ENCODE measurements around the gene KLHL29.

KLHL29 gene

DNA sequence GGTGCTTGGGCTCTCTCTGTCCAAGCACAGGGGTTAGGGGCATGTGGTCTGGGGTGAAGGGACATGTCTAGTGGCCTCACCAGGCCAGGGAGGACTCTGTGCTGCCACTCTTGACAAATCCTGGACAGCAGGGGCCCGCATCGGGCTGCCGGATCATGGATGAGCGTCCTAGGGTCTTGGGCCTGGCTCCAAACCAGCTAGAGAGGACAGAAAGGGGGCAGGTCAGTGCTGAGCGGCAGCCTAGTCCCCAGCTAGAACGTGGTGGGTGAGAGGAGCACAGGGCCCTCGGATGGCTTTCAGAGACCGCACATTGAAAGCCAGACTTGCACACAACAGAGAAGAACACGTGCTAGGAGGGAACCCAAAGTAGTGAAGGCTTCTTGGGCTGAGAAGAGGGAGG lies 300.7 kb downstream of the KLHL29 start:
- Mint-ChIP-seq H3K36me3 (peaks cover 2 to 4% of the 10 kb centered on the region in 2 donors), H3K4me3 (no peak overlapping the region)
- no peak for ATAC-seq (replicated peaks)

DNA sequence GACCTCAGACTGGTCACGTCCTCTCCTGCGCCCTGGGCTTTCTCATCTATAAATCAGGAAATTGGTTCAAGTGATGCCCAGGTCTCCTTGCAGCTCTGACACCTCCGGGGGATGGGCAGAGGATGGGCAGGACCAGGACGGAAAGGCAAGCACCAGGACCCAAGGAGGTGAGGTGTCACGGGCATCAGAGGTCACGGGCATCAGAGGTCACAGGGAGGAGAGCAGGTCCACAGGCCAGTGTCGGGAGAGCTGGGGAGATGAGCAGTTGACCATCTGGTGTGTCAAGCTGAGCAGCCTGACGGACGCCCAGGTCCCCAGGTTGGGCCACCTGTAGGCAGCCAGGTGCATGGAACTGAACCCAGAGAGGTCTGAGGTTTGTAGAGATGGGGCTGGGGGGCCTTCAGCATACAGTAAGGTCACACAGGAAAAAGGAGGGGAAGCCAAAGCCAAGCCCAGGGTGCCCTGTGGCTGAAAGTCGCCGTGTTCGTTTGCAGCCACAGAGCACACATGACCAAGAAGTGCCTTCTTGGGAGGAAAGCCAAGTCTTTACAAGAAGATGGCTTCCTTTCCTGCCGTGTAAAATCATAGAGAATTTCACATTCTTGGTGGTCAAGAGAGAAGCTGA lies 301.5 kb downstream of the KLHL29 start:
- H3K4me3 Mint-ChIP-seq = no peak overlapping the region
- ATAC-seq (replicated peaks) = no peak
- H3K9me3 Mint-ChIP-seq = peaks cover 0 to 4% of the 10 kb centered on the region in 2 donors
- no peak overlapping the region for H3K27ac Mint-ChIP-seq
- peaks cover 0 to 13% of the 10 kb centered on the region in 2 donors for H3K27me3 Mint-ChIP-seq
- peaks cover 2 to 8% of the 10 kb centered on the region in 2 donors for H3K36me3 Mint-ChIP-seq
- no peak for DNase-seq
- H3K4me1 Mint-ChIP-seq = peaks cover 3 to 6% of the 10 kb centered on the region in 2 donors

More for the DNA sequence above, 300.7 kb downstream of the KLHL29 start:
- peaks cover 0 to 13% of the 10 kb centered on the region in 2 donors for H3K27me3 Mint-ChIP-seq
- peaks cover 0 to 4% of the 10 kb centered on the region in 2 donors for H3K9me3 Mint-ChIP-seq
- peaks cover 3 to 6% of the 10 kb centered on the region in 2 donors for H3K4me1 Mint-ChIP-seq
- no peak for DNase-seq
- H3K27ac Mint-ChIP-seq = no peak overlapping the region

DNA sequence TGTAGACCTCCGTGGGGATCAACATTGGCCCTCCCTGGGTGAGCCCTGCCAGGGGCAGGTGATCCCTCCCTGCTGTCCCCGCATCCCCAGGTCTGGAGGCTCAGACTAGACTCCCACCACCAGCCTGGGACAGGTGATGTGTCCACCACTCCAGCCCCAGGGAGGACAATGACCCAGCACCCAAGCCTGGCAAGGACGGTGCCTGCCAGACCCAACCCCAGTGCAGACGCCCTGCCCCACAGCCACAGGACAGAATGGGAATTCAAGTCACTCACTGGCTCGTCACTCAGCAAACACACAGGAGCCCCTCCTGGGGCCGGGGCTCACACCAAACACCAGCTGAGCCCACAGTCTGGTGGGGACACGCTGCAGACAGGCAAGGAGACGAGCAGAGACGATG lies 302.2 kb downstream of the KLHL29 start:
- H3K4me1 Mint-ChIP-seq = peaks cover 3 to 6% of the 10 kb centered on the region in 2 donors
- no peak for DNase-seq
- H3K27ac Mint-ChIP-seq = no peak overlapping the region

DNA sequence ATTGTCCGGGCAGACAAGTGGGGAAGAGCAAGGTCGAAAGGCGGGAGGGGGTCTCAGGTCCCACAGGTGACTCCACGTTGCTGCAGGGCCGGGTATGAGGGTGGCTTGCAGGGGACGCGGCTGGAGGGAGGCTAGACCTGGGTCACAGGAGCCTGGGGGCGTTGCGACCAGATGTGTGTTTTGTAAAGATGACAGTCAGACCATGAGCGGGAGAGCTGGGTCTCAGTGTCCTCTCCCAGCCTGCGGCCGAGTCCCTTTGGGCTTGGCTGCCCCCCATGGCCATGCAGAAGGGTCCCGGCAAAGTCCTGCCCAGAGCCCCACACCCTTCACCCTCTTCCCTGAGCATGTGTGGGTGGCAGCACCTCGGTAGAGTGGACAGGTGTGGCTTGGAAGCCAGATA lies 302.7 kb downstream of the KLHL29 start:
- peaks cover 2 to 11% of the 10 kb centered on the region in 2 donors for H3K36me3 Mint-ChIP-seq
- peaks cover 3 to 6% of the 10 kb centered on the region in 2 donors for H3K4me1 Mint-ChIP-seq
- H3K27me3 Mint-ChIP-seq = peaks cover 0 to 3% of the 10 kb centered on the region in 2 donors
- H3K27ac Mint-ChIP-seq = no peak overlapping the region
- no peaks in the 10 kb centered on the region for H3K9me3 Mint-ChIP-seq
- no peak for DNase-seq
- no peak overlapping the region for H3K4me3 Mint-ChIP-seq
- ATAC-seq (replicated peaks) = no peak

More for the DNA sequence above, 302.2 kb downstream of the KLHL29 start:
- peaks cover 2 to 10% of the 10 kb centered on the region in 2 donors for H3K36me3 Mint-ChIP-seq
- ATAC-seq (replicated peaks) = no peak
- H3K9me3 Mint-ChIP-seq = peaks cover 0 to 2% of the 10 kb centered on the region in 2 donors
- peaks cover 0 to 8% of the 10 kb centered on the region in 2 donors for H3K27me3 Mint-ChIP-seq
- H3K4me3 Mint-ChIP-seq = no peak overlapping the region

DNA sequence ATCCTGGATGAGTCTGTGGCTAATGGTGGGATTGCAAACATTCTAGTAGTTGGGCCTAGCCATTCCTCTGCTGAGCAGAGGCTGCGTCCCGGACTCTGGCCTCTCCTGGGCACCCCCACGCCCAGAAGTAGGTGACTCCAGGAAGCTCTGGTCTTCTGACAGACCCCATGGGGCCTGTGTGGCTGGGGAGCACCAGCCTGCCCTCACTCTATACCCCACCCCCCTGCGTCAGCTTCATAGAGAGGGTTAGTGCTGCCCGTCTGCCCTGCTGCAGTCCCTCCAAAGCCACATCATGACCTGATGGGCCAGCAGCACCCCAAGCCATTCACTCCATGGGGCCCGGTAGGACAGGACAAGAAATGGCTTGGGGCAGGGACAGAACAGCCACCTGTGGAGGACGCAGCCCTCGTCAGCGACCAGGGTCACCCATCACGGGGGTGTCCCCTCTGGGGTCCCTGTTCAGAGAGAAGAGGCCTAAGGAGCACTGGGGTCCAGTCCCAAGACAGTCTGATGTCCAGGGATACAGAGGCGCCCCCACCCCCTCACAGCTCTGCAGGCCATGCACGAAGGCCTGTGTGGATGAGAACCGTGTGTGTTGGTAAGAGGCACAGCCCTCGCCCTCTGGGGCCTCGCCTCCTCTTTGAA lies 303.6 kb downstream of the KLHL29 start:
- Mint-ChIP-seq H3K36me3 (peaks cover 2 to 11% of the 10 kb centered on the region in 2 donors), H3K27me3 (no peaks in the 10 kb centered on the region), H3K4me3 (no peak overlapping the region), H3K9me3 (no peaks in the 10 kb centered on the region), H3K4me1 (peaks cover 3 to 6% of the 10 kb centered on the region in 2 donors), H3K27ac (peak overlapping the region; percentile 10)
- ATAC-seq (replicated peaks) = no peak
- DNase-seq = no peak

DNA sequence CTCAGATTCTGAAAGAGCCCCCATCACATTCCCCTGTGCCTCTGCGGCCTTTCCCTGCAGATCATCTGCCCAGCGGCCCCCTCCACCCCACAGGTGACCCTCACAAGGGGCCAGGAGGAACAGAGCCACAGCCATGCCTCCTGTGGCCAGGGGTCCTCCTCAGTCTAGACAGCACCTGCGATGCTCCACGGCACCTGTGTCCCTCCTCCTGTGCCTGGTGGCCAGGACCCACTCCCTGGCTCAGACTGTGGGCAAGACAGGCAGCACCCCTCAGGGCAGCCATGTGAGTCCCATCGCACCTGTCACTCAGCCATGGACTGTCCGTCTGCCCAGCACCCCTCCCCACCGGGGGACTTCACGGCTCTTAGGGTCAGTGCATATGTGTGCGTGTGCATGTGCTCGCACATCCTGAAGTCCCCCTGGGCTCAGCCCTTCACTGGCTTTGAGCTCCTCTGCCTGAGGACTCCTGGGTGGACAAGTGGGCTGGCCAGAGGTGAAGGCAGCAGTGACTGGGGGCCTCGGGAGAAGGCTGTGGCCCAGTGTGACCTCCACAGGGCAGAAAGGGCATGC lies 304.2 kb downstream of the KLHL29 start:
- DNase-seq (no peak), ATAC-seq (replicated peaks) (no peak)
- no peak overlapping the region for H3K4me3 Mint-ChIP-seq
- H3K27ac Mint-ChIP-seq = peak overlapping the region; percentile 10
- H3K36me3 Mint-ChIP-seq = peaks cover 2 to 11% of the 10 kb centered on the region in 2 donors
- H3K27me3 Mint-ChIP-seq = no peaks in the 10 kb centered on the region
- peaks cover 5 to 6% of the 10 kb centered on the region in 2 donors for H3K4me1 Mint-ChIP-seq
- H3K9me3 Mint-ChIP-seq = no peaks in the 10 kb centered on the region

DNA sequence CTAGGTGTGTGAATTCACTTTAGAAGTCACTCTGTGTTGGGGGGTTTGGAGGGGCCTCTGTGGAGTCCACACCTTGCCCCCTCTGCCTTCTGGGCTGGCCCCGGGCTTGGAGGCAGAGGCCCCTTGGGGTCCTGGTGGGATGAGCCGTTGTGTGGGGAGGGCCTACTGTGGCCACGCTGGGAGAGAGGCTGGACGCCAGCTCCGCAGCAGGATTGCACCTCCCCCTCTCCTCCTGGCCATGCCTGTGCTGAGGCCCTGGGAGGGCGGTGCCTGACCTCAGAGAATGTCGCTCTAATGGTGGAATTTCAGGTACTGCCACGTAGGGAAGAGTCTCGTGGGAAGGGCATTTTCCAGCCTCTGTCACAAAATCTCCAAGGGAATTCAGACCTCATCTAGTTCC lies 304.9 kb downstream of the KLHL29 start:
- Mint-ChIP-seq H3K4me1 (peaks cover 0 to 3% of the 10 kb centered on the region in 2 donors), H3K36me3 (peaks cover 2 to 11% of the 10 kb centered on the region in 2 donors), H3K27ac (no peak overlapping the region), H3K9me3 (no peaks in the 10 kb centered on the region), H3K4me3 (no peak overlapping the region), H3K27me3 (no peaks in the 10 kb centered on the region)
- ATAC-seq (replicated peaks) (no peak), DNase-seq (no peak)

DNA sequence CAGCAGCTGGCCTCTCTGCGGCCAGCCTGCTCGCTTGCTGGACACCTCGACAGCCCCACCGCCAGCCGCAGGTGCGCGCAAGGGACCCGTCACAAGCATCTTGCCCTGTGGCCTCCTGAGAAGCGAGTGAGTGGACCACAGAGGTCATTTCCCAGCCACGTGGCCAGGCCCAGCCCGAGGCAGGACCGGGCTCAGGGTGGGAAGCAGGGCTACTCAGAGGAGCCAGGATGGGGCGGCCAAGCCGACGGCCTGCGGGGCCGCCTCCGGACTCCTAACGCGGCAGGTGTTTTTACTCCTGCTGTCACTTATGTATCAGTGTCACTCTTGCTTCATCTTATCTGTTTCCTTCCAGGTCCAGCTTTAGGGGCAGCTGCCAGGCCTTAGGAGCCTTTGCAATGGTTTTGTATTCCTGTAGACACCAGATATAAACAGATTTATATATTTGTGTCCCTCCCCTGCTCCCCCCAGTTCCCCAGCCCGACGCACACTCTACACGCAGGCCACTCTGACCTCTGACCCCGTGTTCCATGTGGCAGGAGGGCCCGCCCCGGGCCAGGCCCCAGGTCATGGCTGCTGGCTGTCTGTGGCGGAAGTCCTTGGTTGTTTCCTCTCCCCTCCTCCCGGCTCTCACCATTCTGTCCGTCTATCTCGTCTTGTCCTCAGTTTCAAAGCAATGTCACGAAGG lies 305.6 kb downstream of the KLHL29 start:
- no peaks in the 10 kb centered on the region for H3K9me3 Mint-ChIP-seq
- ATAC-seq (replicated peaks) = no peak
- peaks cover 2 to 11% of the 10 kb centered on the region in 2 donors for H3K36me3 Mint-ChIP-seq
- DNase-seq = no peak
- H3K4me1 Mint-ChIP-seq = peaks cover 0 to 3% of the 10 kb centered on the region in 2 donors
- H3K27me3 Mint-ChIP-seq = no peaks in the 10 kb centered on the region
- no peak overlapping the region for H3K27ac Mint-ChIP-seq
- H3K4me3 Mint-ChIP-seq = no peak overlapping the region

DNA sequence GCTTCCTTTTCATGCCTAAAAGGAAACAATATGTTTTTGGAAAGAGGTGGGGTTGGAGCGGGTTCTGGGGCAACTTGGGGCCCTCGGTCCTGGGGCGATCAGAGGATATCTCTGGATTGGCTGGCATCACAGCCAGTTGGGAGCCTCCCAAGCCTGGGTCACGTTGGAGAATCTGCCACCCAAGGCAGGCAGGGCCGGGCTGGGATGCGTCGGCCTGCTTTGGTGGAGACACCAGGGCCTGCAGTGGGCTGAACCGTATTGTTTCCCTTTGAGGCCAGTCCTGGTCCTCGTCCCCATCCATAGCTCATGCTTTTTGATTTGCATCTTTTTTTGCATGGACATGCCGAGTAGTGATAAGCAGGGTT lies 306.1 kb downstream of the KLHL29 start:
- Mint-ChIP-seq H3K4me1 (peaks cover 0 to 3% of the 10 kb centered on the region in 2 donors), H3K27ac (no peak overlapping the region), H3K27me3 (no peaks in the 10 kb centered on the region), H3K4me3 (no peak overlapping the region), H3K36me3 (peaks cover 2 to 11% of the 10 kb centered on the region in 2 donors), H3K9me3 (no peaks in the 10 kb centered on the region)
- DNase-seq (no peak), ATAC-seq (replicated peaks) (no peak)

DNA sequence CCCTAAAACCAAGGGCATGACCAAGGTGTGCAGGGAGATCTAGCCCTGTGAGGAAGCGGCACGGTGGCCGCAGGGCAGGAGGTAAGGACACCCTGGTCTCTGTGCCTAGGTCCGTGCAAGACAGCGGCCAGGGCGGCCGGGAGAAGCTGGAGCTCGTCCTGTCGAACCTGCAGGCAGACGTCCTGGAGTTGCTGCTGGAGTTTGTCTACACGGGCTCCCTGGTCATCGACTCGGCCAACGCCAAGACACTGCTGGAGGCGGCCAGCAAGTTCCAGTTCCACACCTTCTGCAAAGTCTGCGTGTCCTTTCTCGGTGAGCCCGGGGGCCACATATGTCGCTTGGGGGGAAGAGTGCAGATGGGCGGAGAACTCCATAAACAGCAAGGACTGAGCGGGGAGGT lies 306.6 kb downstream of the KLHL29 start:
- no peaks in the 10 kb centered on the region for H3K27me3 Mint-ChIP-seq
- DNase-seq (no peak), ATAC-seq (replicated peaks) (no peak)
- peaks cover 5 to 11% of the 10 kb centered on the region in 2 donors for H3K36me3 Mint-ChIP-seq
- no peak overlapping the region for H3K4me3 Mint-ChIP-seq
- no peak overlapping the region for H3K27ac Mint-ChIP-seq
- peaks cover 0 to 3% of the 10 kb centered on the region in 2 donors for H3K4me1 Mint-ChIP-seq
- H3K9me3 Mint-ChIP-seq = no peaks in the 10 kb centered on the region

DNA sequence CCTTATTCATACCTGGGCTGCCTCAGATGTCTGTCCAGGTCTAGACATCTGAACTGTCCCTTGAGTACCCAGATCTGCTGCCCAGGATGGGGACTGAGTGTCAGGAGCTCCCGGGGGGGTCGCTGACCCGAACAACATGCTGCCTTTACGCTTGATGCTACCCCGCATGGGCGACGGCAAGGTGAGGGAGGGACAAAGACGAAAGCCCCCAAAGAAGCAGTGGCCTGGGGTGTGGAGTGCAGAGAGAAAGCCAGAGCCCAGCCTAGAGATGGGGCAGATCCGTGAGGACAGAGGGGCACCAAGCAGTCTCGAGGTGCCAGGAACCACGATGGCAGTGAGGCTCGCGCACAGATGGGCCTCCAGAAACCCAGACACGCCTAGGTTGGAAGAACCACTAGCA lies 307.3 kb downstream of the KLHL29 start:
- peaks cover 0 to 3% of the 10 kb centered on the region in 2 donors for H3K4me1 Mint-ChIP-seq
- H3K9me3 Mint-ChIP-seq = no peaks in the 10 kb centered on the region
- no peak overlapping the region for H3K4me3 Mint-ChIP-seq
- H3K36me3 Mint-ChIP-seq = peaks cover 5 to 11% of the 10 kb centered on the region in 2 donors
- DNase-seq = no peak
- peak overlapping the region; percentile 26 for H3K27ac Mint-ChIP-seq
- no peak for ATAC-seq (replicated peaks)
- H3K27me3 Mint-ChIP-seq = no peaks in the 10 kb centered on the region

DNA sequence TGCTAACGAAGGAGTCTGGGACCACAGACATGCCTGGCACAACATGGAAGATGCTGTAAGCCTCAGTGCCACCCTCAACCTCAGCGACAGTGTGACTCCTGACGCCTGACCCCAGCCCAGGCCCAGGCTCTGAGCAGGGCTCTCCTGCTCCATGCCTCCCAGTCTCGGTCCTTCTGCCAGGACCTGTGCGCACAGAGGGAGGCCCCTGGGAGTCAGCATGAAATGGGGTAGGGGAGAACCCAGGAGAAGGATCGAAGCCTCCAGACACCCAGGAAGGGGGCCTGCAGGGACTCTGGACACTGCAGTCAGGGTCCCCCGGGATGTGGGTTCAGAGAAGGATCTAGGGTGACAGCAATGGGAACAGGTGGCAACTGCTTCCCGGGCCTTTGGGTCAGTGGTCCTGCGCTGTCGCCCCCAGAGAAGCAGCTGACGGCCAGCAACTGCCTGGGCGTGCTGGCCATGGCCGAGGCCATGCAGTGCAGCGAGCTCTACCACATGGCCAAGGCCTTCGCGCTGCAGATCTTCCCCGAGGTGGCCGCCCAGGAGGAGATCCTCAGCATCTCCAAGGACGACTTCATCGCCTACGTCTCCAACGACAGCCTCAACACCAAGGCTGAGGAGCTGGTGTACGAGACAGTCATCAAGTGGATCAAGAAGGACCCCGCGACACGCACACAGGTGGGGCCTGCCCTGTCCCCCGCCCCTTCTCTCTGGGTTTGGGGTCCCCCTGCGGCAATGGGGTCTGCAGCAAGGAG lies 308.0 kb downstream of the KLHL29 start:
- H3K4me1 Mint-ChIP-seq = peaks cover 0 to 3% of the 10 kb centered on the region in 2 donors
- no peak overlapping the region for H3K27ac Mint-ChIP-seq
- no peaks in the 10 kb centered on the region for H3K9me3 Mint-ChIP-seq
- ATAC-seq (replicated peaks) (no peak), DNase-seq (no peak)
- no peak overlapping the region for H3K4me3 Mint-ChIP-seq
- no peaks in the 10 kb centered on the region for H3K27me3 Mint-ChIP-seq
- H3K36me3 Mint-ChIP-seq = peaks cover 6 to 11% of the 10 kb centered on the region in 2 donors

DNA sequence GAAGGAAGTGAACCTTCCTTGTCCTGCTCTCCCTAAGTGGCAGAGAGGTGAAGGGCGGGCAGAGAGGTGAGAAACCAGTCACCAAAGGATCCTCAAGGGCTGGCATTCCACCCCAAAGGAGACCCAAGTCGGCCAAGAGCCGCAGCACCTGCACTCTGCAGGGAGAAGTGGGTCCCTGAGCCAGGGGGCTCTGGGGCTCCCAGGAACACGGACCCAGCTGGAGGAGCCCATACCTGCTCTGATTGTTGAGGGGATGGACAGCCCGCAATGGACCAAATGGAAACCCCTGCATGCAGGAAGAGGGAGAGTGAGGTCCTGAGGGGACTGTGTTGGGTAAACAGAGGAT lies 308.6 kb downstream of the KLHL29 start:
- Mint-ChIP-seq H3K36me3 (peaks cover 8 to 11% of the 10 kb centered on the region in 2 donors), H3K4me3 (no peak overlapping the region), H3K27me3 (no peaks in the 10 kb centered on the region), H3K27ac (no peak overlapping the region), H3K4me1 (peaks cover 0 to 3% of the 10 kb centered on the region in 2 donors), H3K9me3 (no peaks in the 10 kb centered on the region)
- DNase-seq (no peak), ATAC-seq (replicated peaks) (no peak)

Data from stimulated activated naive B cell treated with anti-CD40 and anti-IgM and Interleukin-4, amounts not matched to agents 10 μg/mL and 1 μg/mL and 100 μg/mL, for 72 hours (primary cell).